Activated naive CD4-positive, alpha-beta T cell treated with anti-CD3 and anti-CD28 coated beads, Interleukin-2, amount 50 U/mL, for 16 hours (primary cell): Measurements from ENCODE around the gene HUS1.
"Not testable (repeated sequence)": the region's sequence is repeated elsewhere in the genome, so short reads cannot be mapped to it uniquely, and the experiment has no call there.

Experiments used
- DNase-seq: peaks from one replicate; pipeline ENCODE4 v3.0.0-alpha.2; 2020

HUS1 gene

DNA sequence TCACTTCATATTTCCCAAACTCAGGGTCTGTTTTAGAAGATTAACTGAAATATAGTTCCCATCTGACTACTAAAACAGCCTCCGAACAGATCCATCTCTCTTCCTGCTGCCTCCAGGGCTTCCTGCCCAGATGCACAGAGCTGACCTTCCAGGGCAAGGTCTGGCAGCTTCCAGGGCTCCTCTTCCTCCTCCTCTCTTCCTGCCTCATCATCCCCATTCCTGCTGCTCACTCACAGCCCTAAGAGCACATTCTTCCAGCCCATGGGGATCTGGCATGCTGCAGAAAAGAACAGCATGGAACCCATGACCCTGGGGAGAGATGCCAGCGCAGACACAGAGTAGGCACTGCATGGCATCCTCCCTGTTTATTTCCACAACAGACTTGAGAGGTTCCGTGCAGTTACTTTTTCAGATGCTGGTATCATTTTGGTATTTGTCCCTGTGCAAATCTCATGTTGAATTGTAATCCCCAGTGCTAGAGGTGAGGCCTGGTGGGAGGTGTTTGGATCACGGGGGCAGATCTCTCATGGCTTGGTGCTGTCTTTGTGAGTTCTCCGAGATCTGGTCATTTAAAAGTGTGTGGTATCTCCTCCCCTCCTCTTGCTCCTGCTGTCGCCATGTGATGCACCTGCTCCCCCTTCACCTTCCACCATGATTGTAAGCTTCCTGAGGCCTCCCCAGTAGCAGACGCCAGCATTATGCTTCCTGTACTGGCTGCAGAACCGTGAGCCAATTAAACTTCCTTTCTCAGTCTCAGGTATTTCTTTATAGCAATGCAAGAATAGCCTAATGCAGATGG, 35.5 kb downstream of the HUS1 start:
- DNase-seq = no peak

DNA sequence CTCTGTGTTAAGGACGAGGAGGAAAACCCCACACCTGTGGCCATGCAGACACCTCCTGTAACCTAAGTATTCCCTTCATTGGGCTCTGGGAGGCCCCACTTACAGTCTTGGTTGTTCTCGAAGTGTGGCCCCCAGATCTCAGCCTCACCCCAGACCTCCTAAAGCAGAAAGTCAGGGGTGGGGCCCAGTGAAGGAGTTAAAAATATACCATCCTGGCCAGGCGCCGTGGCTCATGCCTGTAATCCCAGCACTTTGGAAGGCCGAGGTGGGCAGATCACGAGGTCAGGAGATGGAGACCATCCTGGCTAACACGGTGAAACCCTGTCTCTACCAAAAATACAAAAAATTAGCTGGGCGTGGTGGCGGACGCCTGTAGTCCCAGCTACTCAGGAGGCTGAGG, 36.8 kb downstream of the HUS1 start:
- DNase-seq = not testable (repeated sequence)

DNA sequence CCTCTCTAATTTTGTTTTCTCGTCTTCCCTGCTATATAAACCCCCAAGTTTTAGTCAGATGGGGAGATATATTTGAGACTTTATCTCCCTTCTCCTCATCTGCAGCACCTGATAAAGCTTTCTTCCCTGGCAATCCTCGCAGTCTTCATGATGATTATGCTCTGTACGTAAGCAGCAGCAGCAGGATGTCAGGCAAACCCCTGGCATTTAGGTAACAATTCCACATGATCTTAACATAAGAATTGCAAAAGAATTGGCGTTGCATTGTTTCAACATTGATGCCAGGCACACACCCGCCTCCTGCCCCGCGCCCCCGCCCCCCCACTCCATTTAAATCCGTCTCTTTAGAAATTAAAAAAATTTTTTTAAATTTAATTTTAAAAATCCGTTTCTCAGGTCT, 37.3 kb downstream of the HUS1 start:
- DNase-seq = no peak

DNA sequence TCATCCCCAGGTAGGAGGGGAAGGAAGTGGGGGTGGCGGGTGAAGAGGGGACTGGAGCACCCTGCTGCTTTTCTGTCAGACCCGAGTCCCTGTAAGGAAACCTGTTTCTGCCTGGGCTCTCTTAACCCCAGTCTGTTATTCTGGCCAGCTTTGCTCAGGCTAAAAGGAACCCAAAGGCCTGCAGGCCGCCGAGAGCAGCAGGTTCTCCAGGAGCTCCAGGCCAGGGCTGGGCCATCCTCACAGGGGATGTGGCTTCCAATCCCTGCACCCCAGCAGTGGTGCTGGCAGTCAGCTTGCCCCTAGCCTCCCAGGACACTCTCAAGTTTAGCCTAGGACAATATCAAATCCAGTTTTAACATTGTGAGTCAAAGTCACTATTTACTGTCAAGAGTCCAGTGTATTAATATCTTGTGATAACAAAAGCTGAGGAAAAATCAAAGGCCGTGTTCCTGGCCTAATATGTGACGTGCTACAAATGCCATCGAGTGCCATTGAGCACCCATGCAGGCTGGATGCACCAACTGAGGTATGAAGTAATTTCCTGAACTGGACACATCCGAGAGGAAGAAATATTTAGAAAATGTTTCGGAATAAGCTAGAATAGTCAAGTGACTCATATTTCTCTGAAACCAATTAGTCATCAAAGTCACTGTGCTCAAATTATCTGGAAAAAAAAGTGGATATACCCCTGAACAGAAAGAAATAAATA, 38.1 kb downstream of the HUS1 start:
- DNase-seq = no peak

DNA sequence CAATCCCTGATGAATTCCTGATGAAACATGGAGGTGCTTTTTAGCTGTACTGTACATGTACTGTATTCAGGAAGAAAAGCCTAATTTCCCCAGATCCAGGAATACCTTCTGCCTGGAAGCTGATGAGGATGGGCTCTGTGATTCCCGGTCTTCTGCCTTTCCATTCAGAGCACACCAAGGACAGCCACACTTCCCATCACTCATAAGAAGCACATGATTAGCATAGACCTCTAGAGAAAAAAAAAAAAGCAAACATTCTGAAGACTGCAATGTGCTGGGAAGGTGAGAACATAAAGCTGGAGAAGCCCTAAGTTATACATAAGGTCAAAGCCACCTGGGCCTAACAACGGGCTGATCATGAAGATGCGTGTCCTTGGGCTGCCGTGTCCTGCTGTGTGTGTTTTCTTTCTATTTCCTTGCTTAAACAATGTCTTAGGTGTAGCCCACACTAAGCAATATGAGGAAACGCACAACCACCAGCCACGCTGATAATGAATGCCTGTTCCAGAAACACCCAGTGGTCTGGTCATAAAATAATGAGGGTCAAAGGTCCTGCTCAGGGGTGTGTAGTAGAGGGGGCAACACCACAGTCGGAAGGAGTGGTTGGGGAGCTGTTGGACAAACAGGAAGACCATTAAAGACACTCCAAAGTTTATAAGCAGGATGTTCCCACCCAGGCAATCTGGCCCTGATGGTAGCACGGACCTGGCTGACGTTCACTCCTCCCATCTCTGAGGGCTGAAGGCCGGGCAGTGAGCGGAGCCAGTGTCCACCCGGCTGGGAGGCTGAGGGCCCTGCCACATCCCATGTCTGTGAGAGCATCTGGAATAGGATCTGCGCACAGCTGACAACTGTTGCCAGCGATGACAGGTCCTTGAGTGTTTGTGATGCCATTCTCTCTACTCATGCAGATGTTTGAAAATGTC, 39.1 kb downstream of the HUS1 start:
- no peak for DNase-seq

DNA sequence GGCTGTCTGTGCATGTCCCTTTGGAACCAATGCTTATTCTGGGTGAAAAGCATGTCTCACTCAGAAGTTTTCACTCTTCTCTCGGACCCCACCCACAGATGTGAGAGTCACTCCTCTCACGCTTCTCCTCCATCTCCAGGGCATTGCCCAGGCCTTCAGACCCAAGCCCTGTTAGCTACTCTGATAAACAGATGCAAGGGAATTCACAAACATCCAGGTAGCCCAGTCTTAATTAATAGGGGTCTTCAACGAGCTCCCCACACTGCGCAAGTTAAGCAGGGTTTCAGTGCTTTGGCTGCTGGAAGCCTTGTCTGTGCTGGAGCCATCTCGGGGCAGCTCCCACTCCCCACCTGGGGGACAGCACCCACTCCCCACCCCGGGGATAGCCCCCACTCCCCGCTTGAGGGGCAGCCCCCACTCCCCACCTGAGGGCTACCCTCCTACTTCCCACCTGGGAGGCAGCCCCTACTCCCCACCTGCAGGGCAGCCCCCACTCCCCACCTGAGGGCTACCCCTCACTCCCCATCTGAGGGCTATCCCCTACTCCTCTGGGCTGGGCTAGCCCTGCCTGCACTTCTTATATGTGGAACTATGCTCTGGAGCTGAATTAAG, 39.9 kb downstream of the HUS1 start:
- no peak for DNase-seq

DNA sequence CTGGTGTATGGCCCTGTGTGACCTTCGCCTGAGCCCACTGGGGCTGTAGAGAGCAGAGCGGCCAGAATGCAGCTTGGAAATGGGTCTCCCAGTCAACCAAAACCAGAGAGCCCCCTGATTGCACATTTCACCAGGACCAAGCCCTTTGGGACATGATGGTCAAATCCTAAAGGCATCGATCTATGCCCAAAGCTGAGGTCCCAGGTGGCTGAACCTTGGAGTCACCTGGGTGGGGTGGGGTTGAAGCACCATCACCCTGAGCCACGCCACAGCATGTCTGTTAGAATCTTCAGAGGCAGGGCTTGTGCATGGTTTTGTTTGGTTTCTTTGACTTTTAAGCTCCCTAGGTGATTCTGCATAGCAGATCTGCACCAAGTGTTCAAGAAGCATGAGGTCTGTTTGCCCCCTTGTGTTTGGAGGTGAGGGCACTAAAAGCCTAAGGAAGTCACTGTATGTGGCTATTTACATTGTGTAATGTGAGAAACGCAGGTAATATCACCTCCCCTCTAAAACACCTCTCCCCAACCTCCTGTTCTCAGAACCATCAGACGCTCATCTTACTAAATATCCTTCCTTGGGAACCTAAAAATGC, 40.7 kb downstream of the HUS1 start:
- no peak for DNase-seq

DNA sequence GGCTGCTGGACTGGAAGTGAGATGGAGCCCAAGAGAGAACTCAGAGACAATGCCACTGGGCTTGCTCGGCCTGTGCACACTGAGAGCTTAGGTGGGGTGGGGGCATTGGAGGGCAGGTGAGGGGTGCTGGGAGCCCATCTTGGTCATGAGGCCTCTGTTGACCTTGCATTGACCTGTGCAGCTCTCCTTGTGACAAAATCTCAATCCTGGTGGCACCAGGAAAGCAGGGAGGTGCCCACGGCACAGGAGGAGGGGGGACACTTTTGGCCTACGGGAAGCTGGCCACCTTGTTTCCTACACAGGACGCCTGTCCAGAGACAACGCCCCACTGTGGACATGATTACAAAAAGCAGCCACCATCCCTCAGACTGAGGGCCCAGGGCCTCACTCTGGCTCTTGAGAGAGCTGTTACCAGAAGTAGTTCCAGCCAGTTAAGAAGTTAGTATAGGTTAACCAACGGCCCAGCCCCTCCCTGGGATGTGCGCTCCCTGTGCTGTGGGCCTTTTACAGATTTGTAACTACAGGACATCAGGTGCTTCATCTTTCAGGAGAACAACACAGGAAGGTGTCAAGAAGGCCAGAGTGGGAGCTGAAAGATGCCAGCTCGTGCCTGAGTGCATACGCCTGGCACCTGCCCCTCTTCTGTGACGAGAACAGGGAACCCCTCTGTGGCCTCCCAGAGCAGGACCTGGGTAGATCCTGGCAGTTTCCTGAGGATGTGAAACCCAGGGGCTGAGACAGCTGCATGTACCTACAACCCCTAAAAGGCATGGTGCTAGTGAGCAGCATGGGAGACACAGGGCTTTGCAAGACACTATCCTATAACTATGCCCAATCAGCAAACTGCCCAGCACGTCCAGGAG, 41.5 kb downstream of the HUS1 start:
- DNase-seq = no peak

DNA sequence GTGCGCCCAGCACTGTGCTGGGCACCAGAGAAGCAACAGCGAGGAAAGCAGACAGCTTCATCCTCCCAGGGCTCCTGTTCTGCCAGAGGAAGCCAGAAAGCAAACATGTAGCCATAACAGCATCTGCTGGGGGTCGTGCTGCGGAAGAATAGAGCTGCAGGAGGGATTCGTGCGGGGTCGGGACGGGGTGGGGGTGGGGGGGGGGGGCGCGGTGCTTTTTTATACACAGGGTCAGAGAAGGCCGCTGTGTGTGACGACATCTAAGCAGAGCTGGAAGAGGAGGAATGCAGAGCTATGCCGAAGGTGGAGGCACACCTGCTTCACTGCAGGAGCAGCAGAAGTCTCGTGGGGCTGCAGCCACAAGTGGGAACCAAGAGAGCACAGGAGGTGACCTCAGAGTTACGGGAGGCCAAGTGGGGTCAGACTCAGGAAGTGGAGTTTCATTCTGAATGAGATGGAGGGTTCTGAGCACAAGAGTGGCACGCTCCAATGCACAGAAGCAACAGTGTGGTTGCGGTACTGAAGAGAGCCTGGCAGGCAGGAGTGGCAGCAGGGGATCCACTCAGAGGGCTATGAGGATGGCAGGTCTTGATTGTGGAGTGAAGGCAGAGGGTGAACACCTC, 42.2 kb downstream of the HUS1 start:
- DNase-seq = no peak

DNA sequence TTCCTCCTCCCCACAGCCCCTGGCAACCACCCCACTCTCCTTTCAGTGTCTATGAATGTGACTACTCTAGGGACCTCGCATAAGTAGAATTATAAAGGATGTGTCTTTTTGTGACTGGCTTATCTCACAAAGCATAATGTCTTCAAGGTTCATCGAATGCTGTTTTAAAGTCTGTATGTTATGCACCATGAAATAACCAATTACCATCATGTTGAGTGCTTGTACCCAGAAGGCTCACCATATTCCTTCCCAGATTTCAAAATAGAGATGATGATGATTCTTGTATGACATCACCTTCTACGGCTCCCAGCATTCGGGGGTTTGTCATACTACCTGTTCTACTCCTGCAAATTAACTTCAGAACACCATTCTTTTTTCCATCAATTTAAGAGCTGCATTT, 43.1 kb downstream of the HUS1 start:
- no peak for DNase-seq

DNA sequence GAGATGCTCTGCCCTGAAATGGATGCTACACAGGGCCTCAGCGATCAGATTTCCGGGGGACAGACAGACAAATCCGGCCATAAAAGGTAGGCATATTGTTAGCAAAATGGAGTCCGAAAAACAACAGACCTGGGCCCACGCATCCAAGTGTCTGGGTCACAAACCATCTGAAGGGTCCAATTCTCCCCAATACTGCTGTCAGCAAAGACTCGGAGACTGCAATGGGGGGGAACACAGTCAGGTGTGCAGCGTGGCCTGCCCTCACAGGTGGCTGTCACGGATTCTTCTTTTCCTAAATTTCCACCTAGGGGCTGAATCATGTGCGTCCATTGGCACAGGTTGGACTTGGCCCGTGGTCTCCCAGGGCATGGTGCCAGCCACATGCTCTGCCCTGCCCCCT, 44.1 kb downstream of the HUS1 start:
- DNase-seq = no peak

DNA sequence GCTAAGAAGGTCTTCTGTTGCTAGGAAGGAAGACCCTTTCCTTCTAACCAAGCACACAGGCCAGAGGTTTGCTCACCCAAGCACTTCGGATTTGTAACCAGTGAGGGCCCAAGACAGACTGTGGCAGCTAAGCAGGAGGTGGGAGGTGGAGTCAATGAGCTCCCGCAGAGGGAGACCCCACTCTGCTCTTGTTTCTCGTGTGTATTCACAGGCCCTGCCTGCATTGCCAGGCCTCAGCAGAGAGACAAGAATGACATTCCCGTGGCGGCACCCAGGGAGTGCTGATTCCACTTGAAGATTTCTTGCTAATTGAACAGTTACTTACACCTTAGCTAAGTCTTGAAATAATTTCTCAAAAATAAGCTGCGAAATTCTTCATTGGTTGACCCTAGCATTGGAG, 44.6 kb downstream of the HUS1 start:
- no peak for DNase-seq

DNA sequence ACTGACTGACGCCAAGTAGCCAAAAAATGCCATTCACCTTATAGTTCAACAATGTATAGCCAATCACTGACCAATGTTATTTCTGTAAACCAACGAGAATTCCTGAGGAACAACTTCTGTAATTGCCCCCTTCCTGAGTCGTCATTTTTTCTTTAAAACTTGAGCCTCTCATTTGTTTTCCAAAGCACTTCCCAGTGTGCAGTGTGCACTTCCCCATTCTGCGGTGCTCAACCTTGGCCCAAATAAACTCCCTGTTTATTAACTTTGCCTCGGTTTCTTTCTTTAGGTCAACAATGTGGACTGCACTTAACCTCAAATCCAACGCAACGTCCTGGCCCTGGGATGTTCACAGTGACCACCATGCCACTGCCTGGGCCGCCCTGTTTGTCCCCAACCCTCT, 46.2 kb downstream of the HUS1 start:
- DNase-seq = no peak

DNA sequence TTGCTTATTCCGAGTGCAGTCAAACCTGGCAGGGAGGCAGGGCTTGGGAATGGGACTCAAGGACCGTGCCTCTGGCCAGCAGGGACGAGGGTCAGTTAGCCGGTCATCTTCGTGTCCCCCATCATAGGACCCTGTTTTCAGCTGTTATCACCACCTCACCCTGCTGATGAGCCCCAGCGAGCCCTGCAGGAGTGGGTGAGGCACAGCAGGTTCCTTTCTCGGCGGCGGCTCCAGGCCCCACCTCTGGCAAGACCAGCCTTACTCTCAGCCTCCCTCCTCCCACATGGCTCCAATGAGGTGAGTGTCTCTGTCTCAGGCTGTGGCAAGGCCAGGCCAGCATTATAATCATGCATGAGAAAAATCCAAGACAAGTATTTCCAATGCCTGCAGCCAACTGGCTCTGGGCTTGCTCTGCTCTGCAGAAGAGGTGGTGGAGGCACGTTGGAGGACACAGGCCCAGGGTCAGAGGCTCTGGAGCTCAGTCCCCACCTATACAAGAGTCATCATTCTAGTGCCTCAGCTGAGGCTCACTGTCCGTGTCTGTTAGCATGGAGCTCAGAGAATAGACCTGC, 46.9 kb downstream of the HUS1 start:
- DNase-seq = no peak

DNA sequence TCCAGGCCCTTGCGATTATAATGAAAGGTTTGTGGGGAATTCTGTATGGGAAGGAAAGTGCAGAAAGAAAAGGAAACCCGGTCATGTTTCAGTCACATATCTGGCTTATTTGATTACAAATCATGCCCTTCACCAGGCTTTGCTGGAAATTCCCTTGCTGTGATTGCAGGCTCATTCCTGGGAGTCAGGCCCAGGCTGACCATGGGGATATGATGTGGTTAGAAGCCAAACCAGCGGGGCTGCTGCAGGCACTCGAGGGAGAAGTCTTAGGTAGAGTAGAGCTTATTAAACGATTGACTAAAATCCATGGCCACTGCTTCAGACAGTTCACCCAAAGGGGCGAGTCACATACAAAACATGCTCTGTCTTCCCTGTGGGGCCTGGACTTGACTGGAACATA, 47.4 kb downstream of the HUS1 start:
- no peak for DNase-seq

DNA sequence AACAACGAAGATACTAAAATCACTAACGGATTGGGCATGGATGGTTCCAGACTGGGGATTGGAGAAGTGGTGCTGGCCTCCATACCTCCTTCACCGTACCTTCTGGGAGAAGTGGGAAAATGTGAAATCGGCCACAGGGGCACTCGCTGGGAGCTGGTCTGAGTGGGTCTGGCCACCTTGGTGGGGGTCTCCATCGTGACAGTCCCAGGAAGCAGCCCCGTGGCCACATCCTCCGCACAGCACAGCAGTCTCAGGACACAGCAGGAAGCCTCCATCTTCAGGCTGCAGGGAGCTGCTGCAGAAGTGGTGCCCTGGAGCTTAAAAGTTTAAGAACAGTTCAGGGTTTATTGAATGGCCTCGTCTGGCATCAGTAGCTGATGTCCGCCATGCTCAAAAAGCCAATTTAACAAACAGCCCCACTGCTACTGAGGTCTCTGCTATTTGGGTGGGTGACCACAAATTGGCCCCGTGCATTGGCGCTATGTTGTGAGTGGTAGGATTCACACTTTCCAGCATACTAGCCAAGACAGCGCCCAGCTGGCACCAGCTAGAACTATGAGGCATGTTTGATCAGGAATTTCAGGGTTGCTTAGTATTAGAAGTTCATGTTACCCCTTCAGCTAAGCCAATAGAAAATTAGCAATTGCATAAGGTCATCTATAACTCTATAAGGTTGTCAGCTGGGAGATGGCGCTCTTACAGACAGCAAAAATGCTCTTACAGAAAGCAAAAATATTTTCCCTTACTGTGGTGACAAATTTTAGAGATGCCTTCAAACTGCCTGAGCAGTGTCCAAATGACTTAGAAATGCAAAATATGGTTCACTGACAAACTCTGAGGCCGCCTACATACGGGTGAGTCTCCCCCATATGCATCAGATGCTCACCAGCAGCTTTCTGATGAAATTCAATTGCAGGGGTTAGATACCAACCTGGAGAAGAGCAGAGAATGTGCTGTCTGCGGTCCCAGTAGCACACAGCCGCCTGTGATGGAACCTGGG, 48.1 kb downstream of the HUS1 start:
- no peak for DNase-seq

DNA sequence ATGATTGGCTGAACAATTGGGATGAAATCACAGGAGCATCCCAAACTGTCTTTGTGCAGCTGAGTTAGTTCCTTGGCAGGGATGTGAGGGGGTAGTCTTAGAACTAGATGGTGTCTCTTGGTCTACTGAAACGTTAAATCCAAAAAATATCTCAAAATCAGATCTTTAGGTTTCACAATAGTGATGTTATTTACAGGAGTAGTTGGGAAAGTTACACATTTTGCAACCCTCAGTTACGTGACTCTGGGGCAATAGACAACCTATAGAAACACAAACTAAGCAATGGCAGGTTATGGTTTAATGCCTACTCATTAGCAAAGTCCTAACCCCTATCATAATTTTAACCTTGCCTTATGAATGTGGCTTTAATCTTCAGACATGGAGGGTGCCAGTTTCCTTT, 55.1 kb downstream of the HUS1 start:
- DNase-seq = no peak

DNA sequence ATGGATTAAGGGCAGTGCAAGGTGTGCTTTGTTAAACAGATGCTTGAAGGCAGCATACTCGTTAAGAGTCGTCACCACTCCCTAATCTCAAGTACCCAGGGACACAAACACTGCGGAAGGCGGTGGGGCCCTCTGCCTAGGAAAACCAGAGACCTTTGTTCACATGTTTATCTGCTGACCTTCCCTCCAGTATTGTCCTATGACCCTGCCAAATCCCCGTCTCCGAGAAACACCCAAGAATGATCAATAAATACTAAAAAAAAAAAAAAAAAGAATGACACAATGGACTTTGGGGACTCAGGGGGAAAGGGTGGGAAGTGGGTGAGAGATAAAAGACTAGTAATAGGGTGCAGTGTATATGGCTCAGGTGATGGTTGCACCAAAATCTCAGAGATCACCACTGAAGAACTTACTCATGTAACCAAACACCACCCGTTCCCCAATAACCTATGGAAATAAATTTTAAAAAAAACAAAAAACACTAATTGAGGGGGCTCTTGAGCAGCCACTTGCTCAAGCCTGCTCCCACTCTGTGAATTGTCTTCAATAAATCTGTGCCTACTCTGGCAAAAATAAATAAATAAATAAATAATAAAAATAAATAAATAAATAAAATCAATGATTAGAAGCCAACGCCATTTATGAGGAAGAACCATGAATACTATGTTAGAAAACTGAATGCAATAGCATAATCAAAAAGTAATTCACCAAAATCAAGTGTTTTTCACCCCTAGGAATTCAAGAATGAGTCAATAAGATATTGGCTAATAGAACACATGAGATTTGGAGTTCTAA, 56.1 kb downstream of the HUS1 start:
- DNase-seq = not testable (repeated sequence)

DNA sequence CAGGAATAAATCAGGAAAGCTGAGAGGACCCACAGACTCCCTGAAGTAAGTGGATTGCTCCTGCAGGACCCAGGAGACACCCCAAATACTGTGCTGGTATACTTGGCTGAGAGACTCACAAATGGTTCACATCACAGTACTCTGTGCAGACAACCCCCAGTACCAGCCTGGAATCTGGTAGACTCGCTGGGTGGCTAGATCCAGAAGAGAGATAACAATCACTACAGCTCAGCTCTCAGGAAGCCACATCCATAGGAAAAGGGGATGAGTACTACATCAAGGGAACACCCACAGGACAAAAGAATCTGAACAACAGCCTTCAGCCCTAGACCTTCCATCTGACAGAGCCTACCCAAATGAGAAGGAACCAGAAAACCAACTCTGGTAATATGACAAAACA, 62.9 kb downstream of the HUS1 start:
- DNase-seq = not testable (repeated sequence)
